ENCODE results near the gene EIF2S1.
"Not testable (repeated sequence)": the region's sequence is repeated elsewhere in the genome, so short reads cannot be mapped to it uniquely, and the experiment has no call there.

EIF2S1 gene

GRCh38 chr14:67413806-67414769, 54.0 kb downstream of the EIF2S1 start:
- peak in 1 of 5 donors; percentile 10 for DNase-seq

DNA sequence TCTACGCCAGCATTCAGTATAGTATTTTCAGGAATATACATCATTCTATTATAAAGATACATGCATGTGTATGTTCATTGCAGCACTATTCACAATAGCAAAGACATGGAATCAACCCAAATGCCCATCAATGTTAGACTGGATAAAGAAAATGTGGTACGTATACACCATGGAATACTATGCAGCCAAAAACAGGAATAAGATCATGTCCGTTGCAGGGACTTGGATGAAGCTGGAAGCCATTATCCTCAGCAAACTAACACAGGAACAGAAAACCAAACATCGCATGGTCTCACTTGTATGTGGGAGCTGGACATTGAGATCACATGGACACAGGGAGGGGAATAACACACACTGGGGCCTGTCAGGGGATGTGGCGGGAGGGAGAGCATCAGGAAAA, 55.5 kb downstream of the EIF2S1 start:
- DNase-seq, result not testable (repeated sequence)

DNA sequence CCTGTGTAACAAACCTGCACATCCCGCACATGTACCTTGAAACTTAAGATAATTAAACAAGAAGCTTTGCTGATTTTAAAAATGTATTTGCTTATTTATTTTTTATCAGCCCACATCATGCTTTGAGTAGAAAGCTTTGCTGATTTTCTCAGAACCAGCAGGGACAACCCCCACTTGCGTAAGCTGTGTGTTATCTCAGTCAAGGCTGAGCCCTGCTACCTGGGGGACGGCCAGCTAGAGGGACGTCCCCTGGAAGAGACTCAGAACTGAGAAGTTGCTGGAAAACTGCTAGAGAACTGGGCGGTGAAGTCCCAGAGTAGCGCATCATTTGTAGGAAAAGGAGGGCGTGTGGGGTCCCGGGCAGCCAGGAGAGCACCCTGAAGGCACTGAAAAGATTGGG, 56.0 kb downstream of the EIF2S1 start:
- no peak for DNase-seq

- DNase-seq, result no peak
Measured at GRCh38 chr14:67416810-67417209, 56.7 kb downstream of the EIF2S1 start.

DNA sequence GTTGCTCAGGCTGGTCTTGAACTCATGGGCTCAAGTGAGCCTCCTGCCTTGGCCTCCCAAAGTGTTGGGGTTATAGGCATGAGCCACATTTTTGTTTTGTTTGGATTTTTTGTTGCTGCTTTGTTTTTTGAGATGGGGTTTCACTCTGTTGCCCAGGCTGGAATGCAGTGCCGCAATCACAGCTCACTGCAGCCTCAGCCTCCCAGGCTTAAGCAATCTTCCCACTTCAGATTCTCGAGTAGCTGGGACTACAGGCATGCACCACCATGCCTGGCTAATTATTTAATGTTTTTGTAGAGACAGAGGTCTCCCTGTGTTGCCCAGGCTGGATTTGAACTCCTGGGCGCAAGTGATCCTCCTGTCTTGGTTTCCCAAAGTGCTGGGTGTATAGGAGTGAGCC, 57.5 kb downstream of the EIF2S1 start:
- no peak for DNase-seq

DNA sequence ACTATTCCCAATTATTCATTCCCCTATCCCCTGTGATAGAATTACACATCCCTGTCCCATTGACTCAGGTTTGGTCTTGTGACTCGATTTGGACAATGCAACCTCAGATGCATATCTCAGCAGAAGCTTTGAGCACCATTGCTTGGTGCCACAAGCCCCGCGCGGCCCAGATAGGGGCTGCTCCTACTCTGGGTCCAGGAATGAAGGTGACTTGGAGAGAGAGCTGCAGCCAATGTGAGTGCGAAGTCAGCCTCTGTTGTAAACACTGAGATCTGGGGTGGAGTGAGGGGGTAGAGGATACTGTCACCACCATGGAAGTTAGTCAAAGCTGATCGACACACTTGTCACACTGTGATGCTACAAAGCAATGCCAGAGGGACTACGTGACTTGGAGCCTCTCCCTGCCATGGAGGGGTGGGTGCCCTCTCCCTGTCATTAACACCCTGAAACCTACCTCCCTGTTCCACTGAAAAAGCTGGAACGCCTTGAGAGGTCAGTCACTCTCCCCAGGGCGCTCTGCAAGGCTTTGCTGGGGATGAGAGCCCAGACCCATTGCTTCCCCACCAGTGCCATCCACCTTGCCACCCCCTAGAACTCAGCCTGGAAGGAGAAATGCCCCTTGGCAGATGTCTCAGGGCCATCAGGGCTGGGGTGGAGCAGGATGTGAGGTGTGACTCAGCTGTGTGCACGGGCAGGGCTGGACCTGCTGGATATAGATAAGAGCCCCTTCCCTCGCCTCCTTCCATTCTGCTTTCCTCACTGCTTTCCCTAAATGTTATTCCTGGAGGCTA, 58.5 kb downstream of the EIF2S1 start:
- no peak for DNase-seq

DNA sequence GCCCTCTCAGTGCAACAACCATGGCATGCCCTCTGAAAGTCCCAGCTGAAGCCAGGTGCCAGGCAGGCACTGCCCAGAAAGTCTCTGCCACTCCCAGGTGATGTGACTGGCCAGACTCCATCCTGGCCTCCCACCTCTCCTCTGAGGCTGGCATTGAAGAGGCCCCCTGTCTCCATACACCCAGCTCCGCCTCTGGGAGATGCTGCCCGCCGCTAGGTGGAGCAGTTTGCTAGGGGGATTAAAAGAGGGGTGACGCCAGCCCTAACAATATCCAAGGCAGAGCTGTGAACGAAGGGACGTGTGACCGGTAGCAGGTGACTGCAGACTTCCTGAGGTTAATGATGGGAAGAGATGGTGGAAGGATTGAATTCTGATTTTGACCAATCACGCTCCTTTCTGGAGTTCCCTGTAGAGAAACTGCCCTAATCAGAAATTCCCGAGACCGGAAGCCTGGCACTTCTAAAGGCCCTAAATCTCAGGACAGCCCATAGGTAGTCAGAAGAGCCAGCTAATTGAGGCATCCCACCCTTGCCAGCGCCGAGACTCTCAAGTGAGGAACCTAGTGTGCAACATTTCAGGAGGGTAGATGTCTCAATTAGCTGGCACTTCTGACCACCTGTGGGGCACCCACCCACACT, 60.1 kb downstream of the EIF2S1 start:
- peak in 1 of 5 donors; percentile 8 for DNase-seq

DNA sequence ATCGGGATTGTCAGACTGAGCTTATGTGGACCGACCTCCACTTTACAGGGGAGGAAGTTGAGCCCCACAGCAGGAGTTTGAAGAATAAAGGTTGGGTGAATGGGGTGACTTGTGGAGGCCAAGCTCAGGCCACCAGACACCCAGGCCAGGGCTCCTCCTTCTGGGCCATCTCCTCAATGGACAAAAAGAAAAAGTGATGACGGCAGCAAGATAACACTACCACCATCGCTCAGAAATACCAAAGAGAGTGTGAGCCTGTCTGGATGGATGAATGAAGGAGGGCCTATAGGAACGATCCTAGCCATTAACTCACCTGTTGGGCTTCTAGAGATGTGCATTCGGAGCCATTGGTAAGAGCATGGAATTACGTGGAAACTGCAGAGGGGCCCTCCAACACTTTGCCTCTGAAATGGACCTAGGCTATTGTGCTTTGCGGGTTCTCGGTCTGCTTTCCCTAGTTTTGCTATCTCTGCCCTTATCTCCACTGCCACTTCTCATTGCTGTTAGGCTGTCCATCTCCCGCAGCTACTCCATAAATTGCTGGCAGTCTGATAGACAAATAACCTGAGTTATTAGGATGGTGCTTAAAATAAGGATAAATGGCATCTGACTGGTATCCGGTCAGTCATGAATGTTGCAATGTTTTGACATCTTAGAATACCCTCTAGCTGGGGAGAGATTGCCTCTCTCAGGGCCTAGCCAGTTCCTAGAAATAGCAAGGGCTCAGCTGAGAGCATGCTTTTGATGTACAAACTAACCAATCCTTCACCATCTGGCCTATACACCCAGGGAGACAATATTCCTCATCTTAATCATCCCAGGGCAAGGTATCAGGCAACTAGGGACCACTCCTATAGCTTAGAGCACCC, 61.5 kb downstream of the EIF2S1 start:
- no peak for DNase-seq

DNA sequence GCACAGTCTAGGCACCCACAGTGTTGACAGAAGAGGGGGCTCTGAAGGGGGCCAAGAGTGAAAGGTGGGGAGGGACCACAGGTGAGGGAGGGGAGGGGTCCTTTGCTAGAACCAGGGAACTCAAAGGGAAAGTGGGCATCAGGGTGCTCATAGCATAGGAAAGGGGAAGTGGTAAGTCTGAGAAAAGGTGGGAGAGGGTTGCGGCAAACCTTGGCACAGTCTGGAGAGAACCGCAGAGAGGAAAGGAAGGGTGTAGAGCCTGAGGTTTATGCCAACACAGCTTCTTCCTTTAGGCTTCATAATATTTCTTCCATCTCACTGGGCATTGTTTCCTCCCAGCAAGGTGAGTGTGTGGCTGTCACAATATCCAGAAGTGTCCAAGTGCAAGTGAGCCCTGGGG, 63.3 kb downstream of the EIF2S1 start:
- no peak for DNase-seq

- DNase-seq, result no peak
Measured at GRCh38 chr14:67424539-67424938, 64.4 kb downstream of the EIF2S1 start.

DNA sequence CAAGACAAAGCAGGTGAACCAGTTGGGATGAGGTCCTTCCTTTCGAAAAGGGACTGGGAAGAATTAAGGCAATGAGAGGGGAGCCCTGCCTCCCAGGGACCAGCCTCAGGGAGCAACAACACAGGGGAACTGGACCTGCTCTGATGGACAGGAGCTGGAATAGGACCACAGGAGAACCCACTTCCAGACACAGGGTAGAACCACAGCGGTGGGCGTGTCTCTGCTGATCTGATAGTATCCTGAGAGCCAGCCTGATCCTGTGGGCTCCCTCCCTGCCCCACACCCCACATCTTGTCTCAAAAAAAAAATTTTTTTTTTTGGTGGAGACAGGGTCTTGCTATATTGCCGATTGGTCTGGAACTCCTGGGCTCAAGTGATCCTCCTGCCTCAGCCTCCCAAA, 65.5 kb downstream of the EIF2S1 start:
- DNase-seq, result no peak

GRCh38 chr14:67426161-67426560, 66.0 kb downstream of the EIF2S1 start:
- no peak for DNase-seq

DNA sequence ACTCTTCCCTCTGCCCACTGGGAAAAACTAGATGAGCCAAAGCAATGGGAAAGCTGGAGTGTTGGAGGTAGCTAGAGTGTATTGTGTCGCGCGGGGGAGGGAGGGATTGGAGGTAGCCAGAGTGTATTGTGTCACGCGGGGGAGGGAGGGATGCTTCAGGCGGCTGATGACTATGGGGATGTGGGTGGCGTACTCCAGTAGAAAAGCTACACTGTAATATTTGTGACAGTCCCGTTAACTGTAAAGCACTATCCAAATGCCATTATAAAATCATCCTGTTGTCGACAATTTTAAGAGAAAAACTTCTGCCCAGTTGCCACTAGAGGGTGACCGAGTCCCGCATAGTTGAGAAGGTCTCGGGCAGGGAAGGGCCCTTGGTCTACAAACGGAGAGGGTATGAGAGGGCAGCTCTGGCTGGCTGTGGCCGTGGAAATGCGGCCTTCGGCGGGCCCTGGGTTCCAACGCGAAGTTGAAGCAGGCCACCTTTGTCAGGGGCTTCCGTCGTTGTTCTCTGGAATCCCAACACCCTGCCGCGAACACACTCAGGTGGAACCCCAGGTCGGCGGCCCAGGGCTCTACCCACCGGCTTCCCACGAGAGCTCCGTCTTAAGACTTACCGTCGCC, 67.0 kb downstream of the EIF2S1 start:
- peak; percentile 32 to 66 (median 61) for DNase-seq

DNA sequence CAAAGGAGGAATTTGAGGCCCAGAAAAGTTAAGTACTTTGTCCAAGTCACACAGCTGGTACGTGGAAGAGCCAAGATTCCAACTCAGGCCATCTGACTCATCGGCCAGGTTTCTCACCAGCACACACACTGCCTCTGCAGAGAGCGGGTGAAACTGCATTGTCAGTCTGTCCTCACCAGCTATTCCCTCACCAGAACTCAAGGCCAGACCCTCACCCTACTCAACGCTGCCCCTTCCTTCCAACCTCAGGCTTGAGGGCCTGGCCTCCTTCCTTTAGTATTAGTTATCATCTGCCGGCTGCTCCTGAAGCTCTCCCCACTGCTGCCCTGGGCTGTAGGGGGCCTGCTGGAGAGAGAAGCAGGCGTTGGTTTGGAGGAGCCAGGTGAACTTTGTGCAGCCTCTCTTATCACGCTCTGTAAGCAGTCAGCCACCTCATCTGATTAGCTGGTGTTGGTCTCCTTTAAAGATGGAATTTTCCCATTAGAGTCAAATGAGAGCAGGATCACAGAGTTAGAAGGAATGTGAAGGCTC, 68.4 kb downstream of the EIF2S1 start:
- DNase-seq, result no peak

GRCh38 chr14:67429510-67430205, 69.5 kb downstream of the EIF2S1 start:
- DNase-seq, result no peak

DNA sequence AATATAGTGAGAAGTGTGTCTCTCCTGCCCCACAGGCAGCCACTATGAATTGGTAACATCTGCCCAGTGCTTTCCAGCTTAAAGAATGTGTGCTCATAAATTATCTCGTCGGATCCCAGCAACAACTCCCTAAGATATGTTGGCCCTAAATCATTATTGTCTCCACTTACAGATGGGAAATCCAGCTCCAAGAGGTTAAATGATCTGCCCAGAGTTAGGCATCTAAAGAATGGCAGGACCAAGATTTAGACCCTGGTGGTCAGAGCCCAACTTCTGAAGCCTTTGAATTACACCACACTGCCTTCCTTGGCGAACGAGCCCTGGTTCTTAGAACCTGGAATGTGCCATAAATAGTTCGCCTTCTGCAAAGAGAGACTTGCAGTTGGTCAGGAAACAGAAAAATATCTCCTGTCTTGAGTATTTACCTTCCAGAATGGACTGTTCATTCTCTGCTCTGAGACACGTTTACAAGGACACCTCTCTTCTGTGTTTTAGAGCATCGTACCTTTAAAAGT, 72.0 kb downstream of the EIF2S1 start:
- no peak for DNase-seq

DNA sequence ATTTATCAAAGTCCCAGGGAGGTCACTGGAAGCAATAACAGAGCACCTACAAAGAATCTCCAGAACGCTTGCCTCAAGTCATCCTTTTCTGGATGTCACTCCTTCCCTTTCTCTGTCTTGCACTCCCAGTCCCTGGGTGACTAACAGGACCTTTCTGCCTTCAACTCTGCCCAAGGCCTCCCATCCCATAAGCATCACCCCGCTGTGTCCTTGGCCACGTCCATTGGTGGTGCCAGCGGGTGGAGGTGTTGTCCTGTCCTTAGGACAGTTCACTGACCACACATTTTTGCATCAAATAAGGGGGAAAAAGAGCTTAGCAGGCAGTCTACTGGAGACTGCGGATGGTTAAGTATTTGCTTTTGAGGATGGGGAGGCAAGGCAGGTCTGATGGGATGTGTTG, 75.5 kb downstream of the EIF2S1 start:
- no peak for DNase-seq

All from T-helper 1 cell (primary cell).